Loucy (cell line): Measurements from ENCODE around the gene PODXL.

ENCODE experiments used
- H2AFZ ChIP-seq: fragments of 200-600 bp; sonication (generic); 2 replicates; pipeline ENCODE4 v1.6.0; 2016; ENCODE audit warnings: antibody characterized with exemption, mild to moderate bottlenecking, low read length, moderate library complexity
- H3F3A ChIP-seq: fragments of 200-600 bp; 2 replicates; pipeline ENCODE4 v1.6.0; 2016; ENCODE audit warnings: antibody characterized with exemption, low read depth, mild to moderate bottlenecking
- H3K27me3 ChIP-seq: fragments of 200-600 bp; sonication (generic); 2 replicates; pipeline ENCODE4 v1.6.1; 2014; ENCODE audit warnings: low read length, mild to moderate bottlenecking; ENCODE audit not compliant: insufficient read depth, poor library complexity, severe bottlenecking
- H3K36me3 ChIP-seq: fragments of 200-600 bp; sonication (generic); 2 replicates; pipeline ENCODE4 v1.6.1; 2016; ENCODE audit warnings: low read length; ENCODE audit not compliant: insufficient read depth
- H3K4me1 ChIP-seq: fragments of 200-600 bp; sonication (generic); 2 replicates; pipeline ENCODE4 v1.5.1; 2014; ENCODE audit warnings: low read length, mild to moderate bottlenecking; ENCODE audit not compliant: insufficient read depth, poor library complexity, severe bottlenecking
- H3K4me2 ChIP-seq: fragments of 200-600 bp; sonication (generic); 2 replicates; pipeline ENCODE4 v1.6.0; 2014; ENCODE audit warnings: antibody characterized with exemption, low read length, low read depth, mild to moderate bottlenecking; ENCODE audit not compliant: poor library complexity, severe bottlenecking
- H3K4me3 ChIP-seq: fragments of 200-600 bp; sonication (generic); 2 replicates; pipeline ENCODE4 v1.5.1; 2014; ENCODE audit warnings: low read length, mild to moderate bottlenecking, mixed read lengths; ENCODE audit not compliant: poor library complexity, severe bottlenecking
- H3K79me2 ChIP-seq: fragments of 200-600 bp; sonication (generic); 2 replicates; pipeline ENCODE4 v1.6.1; 2014; ENCODE audit warnings: low read length; ENCODE audit not compliant: insufficient read depth
- H3K9ac ChIP-seq: fragments of 200-600 bp; sonication (generic); 2 replicates; pipeline ENCODE4 v1.6.0; 2014; ENCODE audit warnings: mild to moderate bottlenecking, low read depth, low read length, moderate library complexity; ENCODE audit not compliant: poor library complexity, severe bottlenecking
- H3K9me2 ChIP-seq: fragments of 200-600 bp; sonication (generic); replicated peaks from 2 replicates; pipeline ENCODE4 v1.6.1; 2016; ENCODE audit warnings: low read depth, low read length, mixed read lengths
- H3K9me3 ChIP-seq: fragments of 200-600 bp; sonication (generic); 2 replicates; pipeline ENCODE4 v1.6.1; 2014; ENCODE audit warnings: mild to moderate bottlenecking, antibody characterized with exemption, low read length, low read depth; ENCODE audit not compliant: insufficient read depth
- H4K20me1 ChIP-seq: fragments of 200-600 bp; sonication (generic); 2 replicates; pipeline ENCODE4 v1.6.0; 2014; ENCODE audit warnings: antibody characterized with exemption, low read length, mild to moderate bottlenecking; ENCODE audit not compliant: insufficient read depth, poor library complexity, severe bottlenecking
- CTCF ChIP-seq: fragments of 200-600 bp; sonication (generic); conservative IDR thresholded peaks from 2 replicates; pipeline ENCODE4 v1.5.1; 2014; ENCODE audit warnings: mild to moderate bottlenecking, antibody characterized with exemption, low read length
- EZH2phosphoT487 ChIP-seq: fragments of 200-600 bp; IDR thresholded peaks from 2 replicates; pipeline ENCODE4 v1.6.1; 2018; ENCODE audit warnings: antibody characterized with exemption, mild to moderate bottlenecking, moderate library complexity, borderline replicate concordance

Gene PODXL

GRCh38 chr7:131550846-131551245 lies 5.6 kb downstream of the PODXL start:
- Histone ChIP-seq H2AFZ (no peak overlapping the region), H4K20me1 (no peaks in the 10 kb centered on the region), H3K4me3 (no peak overlapping the region), H3F3A (no peaks in the 10 kb centered on the region), H3K27me3 (no peaks in the 10 kb centered on the region), H3K9ac (no peak overlapping the region), H3K9me3 (no peaks in the 10 kb centered on the region), H3K9me2 (no peaks in the 10 kb centered on the region), H3K79me2 (no peaks in the 10 kb centered on the region), H3K36me3 (no peaks in the 10 kb centered on the region), H3K4me2 (no peak overlapping the region), H3K4me1 (peaks cover 3% of the 10 kb centered on the region)
- TF ChIP-seq CTCF (no peak), EZH2phosphoT487 (no peak)

- Histone ChIP-seq H3K36me3 (no peaks in the 10 kb centered on the region), H3K9ac (no peak overlapping the region), H3K4me2 (no peak overlapping the region), H3K9me3 (no peaks in the 10 kb centered on the region), H4K20me1 (no peaks in the 10 kb centered on the region), H3K27me3 (no peaks in the 10 kb centered on the region), H3F3A (no peaks in the 10 kb centered on the region), H2AFZ (no peak overlapping the region), H3K79me2 (no peaks in the 10 kb centered on the region), H3K4me1 (peaks cover 10% of the 10 kb centered on the region), H3K9me2 (no peaks in the 10 kb centered on the region), H3K4me3 (no peak overlapping the region)
- TF ChIP-seq EZH2phosphoT487 (no peak), CTCF (no peak)
These were observed 8.1 kb downstream of the PODXL start for GRCh38 chr7:131548371-131548770.

- Histone ChIP-seq H3K9ac (no peak overlapping the region), H3K27me3 (no peaks in the 10 kb centered on the region), H3K4me1 (peaks cover 10% of the 10 kb centered on the region), H3K9me3 (no peaks in the 10 kb centered on the region), H4K20me1 (no peaks in the 10 kb centered on the region), H3K79me2 (no peaks in the 10 kb centered on the region), H3K4me2 (no peak overlapping the region), H3K4me3 (no peak overlapping the region), H3K36me3 (no peaks in the 10 kb centered on the region), H3F3A (no peaks in the 10 kb centered on the region), H2AFZ (no peak overlapping the region), H3K9me2 (no peaks in the 10 kb centered on the region)
- TF ChIP-seq EZH2phosphoT487: no peak
- TF ChIP-seq CTCF: no peak
These were observed 8.8 kb downstream of the PODXL start for GRCh38 chr7:131547589-131547988.
